K562 (cell line): ENCODE measurements around the gene PUM1. TPM values are rescaled to one million over a fixed set of nuclear protein-coding genes. Genes with fewer than 3 reads are reported as not detected.
A peak's percentile ranks its signal among the peaks of the same experiment; 100 is the strongest.

Experiments
- ADNP ChIP-seq: fragments of 200-800 bp; sonication (Bioruptor generic); IDR thresholded peaks from 2 replicates; pipeline ENCODE4 v1.6.1; 2016; ENCODE audit warnings: missing genetic modification characterization, missing compliant biosample characterization
- ATF2 ChIP-seq: sonication (generic); formaldehyde crosslinking; IDR thresholded peaks from 2 replicates; pipeline ENCODE4 v1.8.1; 2022; ENCODE audit warnings: missing genetic modification reagents
- BHLHE40 ChIP-seq: IDR thresholded peaks from 2 replicates; pipeline ENCODE4 v1.6.1; 2011; ENCODE audit warnings: low read length, improper control_type of control experiment
- CBFA2T3 ChIP-seq: fragments of 450-650 bp; IDR thresholded peaks from 2 replicates; pipeline ENCODE4 v1.6.1; 2017
- DEAF1 ChIP-seq: fragments of 450-650 bp; formaldehyde crosslinking; IDR thresholded peaks from 2 replicates; pipeline ENCODE4 v1.4.0; 2020; ENCODE audit warnings: mild to moderate bottlenecking, moderate library complexity
- ELF2 ChIP-seq: fragments of 250-450 bp; sonication (Bioruptor Pico); IDR thresholded peaks from 2 replicates; pipeline ENCODE4 v1.5.0; 2021; ENCODE audit warnings: mild to moderate bottlenecking
- FOXP1 ChIP-seq: sonication (generic); formaldehyde crosslinking; IDR thresholded peaks from 2 replicates; pipeline ENCODE4 v1.8.0; 2022; ENCODE audit warnings: mild to moderate bottlenecking, missing genetic modification reagents
- GATAD2B ChIP-seq: fragments of 450-650 bp; IDR thresholded peaks from 2 replicates; pipeline ENCODE4 v1.6.1; 2017; ENCODE audit warnings: mild to moderate bottlenecking, borderline replicate concordance
- KDM1A ChIP-seq, 2 experiments: fragments of 450-650 bp; IDR thresholded peaks; 2 replicates each; pipeline ENCODE4 v1.6.1; 2016; ENCODE audit warnings: mild to moderate bottlenecking in 2 of 2
- KHSRP ChIP-seq: fragments of 450-650 bp; IDR thresholded peaks from 2 replicates; pipeline ENCODE4 v1.6.1; 2017
- MAFG ChIP-seq: fragments of 450-650 bp; conservative IDR thresholded peaks from 2 replicates; pipeline ENCODE4 v1.6.1; 2016; ENCODE audit warnings: missing genetic modification characterization, missing compliant biosample characterization
- MEF2A ChIP-seq: IDR thresholded peaks from 2 replicates; pipeline ENCODE4 v1.6.1; 2011; ENCODE audit warnings: low read depth, mild to moderate bottlenecking, low read length, moderate library complexity; ENCODE audit not compliant: control insufficient read depth
- MEIS2 ChIP-seq: fragments of 450-650 bp; IDR thresholded peaks from 2 replicates; pipeline ENCODE4 v1.6.1; 2014; ENCODE audit warnings: mild to moderate bottlenecking; ENCODE audit not compliant: partially characterized antibody
- NFRKB ChIP-seq: fragments of 450-650 bp; IDR thresholded peaks from 2 replicates; pipeline ENCODE4 v1.6.1; 2016; ENCODE audit warnings: low read depth
- POLR3A ChIP-seq: IDR thresholded peaks from 2 replicates; pipeline ENCODE4 v1.6.1; 2011; ENCODE audit warnings: borderline replicate concordance, mild to moderate bottlenecking, moderate library complexity; ENCODE audit not compliant: insufficient read length, insufficient read depth; ENCODE audit errors: extremely low read depth
- RAD21 ChIP-seq, 2 experiments: fragments of 250-450 bp in 1 of 2; fragments of 450-650 bp in 1 of 2; sonication (Bioruptor Pico) in 1 of 2; formaldehyde crosslinking in 1 of 2; IDR thresholded peaks in 1 of 2; conservative IDR thresholded peaks in 1 of 2; 2 replicates each; pipeline versions ENCODE4 v1.4.0 to v1.8.0; 2020 to 2022; ENCODE audit warnings: mild to moderate bottlenecking in 2 of 2, moderate library complexity in 1 of 2
- SMARCB1 ChIP-seq: IDR thresholded peaks from 2 replicates; pipeline ENCODE4 v1.6.1; 2011; ENCODE audit warnings: improper control_type of control experiment, low read depth; ENCODE audit not compliant: insufficient read length
- SMARCE1 ChIP-seq: fragments of 450-650 bp; IDR thresholded peaks from 2 replicates; pipeline ENCODE4 v1.7.1; 2016; ENCODE audit warnings: mild to moderate bottlenecking
- SREBF2 ChIP-seq: sonication (generic); formaldehyde crosslinking; IDR thresholded peaks from 2 replicates; pipeline ENCODE4 v1.4.0; 2020; ENCODE audit warnings: mild to moderate bottlenecking, missing genetic modification reagents
- TEAD4 ChIP-seq, 2 experiments: sonication (generic) in 1 of 2; formaldehyde crosslinking in 1 of 2; IDR thresholded peaks; 2 replicates each; pipeline versions ENCODE4 v1.6.1 to v1.8.0; 2012 to 2022; ENCODE audit warnings: borderline replicate concordance in 1 of 2, inconsistent platforms in 1 of 2, low read length in 1 of 2, mild to moderate bottlenecking in 1 of 2, missing genetic modification reagents in 1 of 2
- ZFPM2 ChIP-seq: fragments of 250-450 bp; sonication (Bioruptor Pico); IDR thresholded peaks from 2 replicates; pipeline ENCODE4 v1.5.1; 2022; ENCODE audit warnings: mild to moderate bottlenecking
- ZNF384 ChIP-seq: IDR thresholded peaks from 2 replicates; pipeline ENCODE4 v1.6.1; 2012; ENCODE audit warnings: low read depth, low read length, improper control_type of control experiment
- ZNF644 ChIP-seq: fragments of 200-800 bp; sonication (Bioruptor generic); IDR thresholded peaks from 2 replicates; pipeline ENCODE4 v1.6.1; 2016; ENCODE audit warnings: low read depth, missing genetic modification characterization, missing compliant biosample characterization
- ZNF764 ChIP-seq: fragments of 250-450 bp; sonication (Bioruptor Pico); IDR thresholded peaks from 2 replicates; pipeline ENCODE4 v1.4.0; 2020; ENCODE audit warnings: low read depth, mild to moderate bottlenecking, moderate library complexity
- polyA plus RNA-seq, 8 experiments: library from polyadenylated mRNA; depleted of rRNA in 4 of 8; stranded (reverse) in 5 of 8; unstranded in 3 of 8; fragments of >200 nt; fragmentation: Nextera tagmentation in 2 of 8; fragmentation: Illumina TruSeq in 1 of 8; extraction: Ambion mirVana in 2 of 8; extraction: Trizol in 1 of 8; gene quantifications; 2 replicates each; pipeline versions ENCODE4 v1.2.1 to v1.2.3, GENCODE V29; 2011 to 2014; ENCODE audit warnings: inconsistent platforms in 1 of 8, missing spikeins in 1 of 8
- total RNA-seq, 7 experiments: library from RNA; depleted of rRNA in 6 of 7; stranded (reverse); fragments of >200 nt in 6 of 7; fragmentation: Illumina TruSeq in 2 of 7; extraction: Trizol in 2 of 7; gene quantifications; 2 replicates each; pipeline versions ENCODE4 v1.2.1 to v1.2.3, GENCODE V29; 2011 to 2021; ENCODE audit warnings: low replicate concordance in 1 of 7
- TF ChIP-seq, protein P1 (sequence below), 2 experiments: fragments of 450-650 bp; IDR thresholded peaks; 2 replicates each; pipeline ENCODE4 v1.6.1; 2016

The PUM1 gene
- total and polyA plus RNA-seq, 9 of the 15 experiments (the other 6 are each of a cell fraction or from before 2014, with no cell fraction given) = 37.7 to 104 (median 55.7) TPM

DNA sequence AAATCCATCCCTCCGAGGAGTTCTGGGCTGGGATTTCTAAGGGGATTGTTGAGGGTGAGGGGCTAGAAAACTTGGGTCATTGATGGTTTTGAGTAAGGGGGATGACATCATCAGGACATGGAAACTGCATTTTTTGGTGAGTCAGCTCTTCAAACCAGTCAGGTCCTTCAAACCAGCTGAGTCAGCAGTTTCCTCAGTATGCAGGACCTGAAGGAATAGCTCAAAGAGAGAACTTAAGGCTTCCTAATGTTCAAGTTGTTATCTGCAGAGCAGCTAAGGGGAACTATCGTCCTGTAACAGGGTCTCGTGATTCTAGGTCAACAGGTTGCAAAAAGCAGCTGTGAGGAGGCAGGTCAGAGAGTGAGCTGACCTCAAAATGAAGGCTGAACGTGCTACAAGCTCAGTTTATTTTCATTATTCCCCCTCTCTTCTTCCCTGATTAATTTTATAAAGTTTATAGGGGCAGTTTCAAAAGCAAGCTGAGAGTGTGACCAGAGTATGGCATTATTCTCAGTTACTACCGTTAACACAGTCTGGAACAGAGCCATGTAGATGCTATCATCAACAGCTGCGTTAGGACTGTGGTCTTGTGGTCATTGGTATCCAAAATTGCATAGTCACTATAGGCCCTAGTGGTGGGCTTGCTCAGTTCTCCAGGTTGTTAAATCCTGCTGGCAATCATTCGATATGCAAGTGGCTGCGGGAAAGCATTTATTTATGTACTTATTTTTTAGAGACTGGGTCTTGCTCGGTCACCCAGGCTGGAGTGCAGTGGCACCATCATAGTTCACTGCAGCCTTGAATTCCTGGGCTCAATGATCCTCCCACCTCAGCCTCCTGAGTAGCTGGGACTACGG lies 146.3 kb downstream of the PUM1 start (continued):
- TF ChIP-seq SMARCB1 = peak; percentile 99
- peak; percentile 87 for TF ChIP-seq CBFA2T3
- TF ChIP-seq ZNF644 (tag) = peak; percentile 64; the same call in 1 of the 2 replicates
- no peak for TF ChIP-seq ELF2 (CRISPR knock-in tag)
- TF ChIP-seq MEF2A = peak; percentile 28; the same call in 1 of the 2 replicates
- TF ChIP-seq ZFPM2 (CRISPR knock-in tag) = no peak
- no peak for TF ChIP-seq NFRKB
- no peak for TF ChIP-seq ATF2 (CRISPR knock-in tag)
- TF ChIP-seq SREBF2 = no peak
- TF ChIP-seq ZNF384 = no peak
- 0 out of 2 replicates have a peak, but pooled peaks have one; percentile 5 for TF ChIP-seq DEAF1
- peak; percentile 75 to 84 for TF ChIP-seq KDM1A (IDR thresholded peaks at IDR 0.05)
- peak; percentile 5; the same call in 1 of the 2 replicates for TF ChIP-seq ADNP (tag)
- TF ChIP-seq, protein P1, sequence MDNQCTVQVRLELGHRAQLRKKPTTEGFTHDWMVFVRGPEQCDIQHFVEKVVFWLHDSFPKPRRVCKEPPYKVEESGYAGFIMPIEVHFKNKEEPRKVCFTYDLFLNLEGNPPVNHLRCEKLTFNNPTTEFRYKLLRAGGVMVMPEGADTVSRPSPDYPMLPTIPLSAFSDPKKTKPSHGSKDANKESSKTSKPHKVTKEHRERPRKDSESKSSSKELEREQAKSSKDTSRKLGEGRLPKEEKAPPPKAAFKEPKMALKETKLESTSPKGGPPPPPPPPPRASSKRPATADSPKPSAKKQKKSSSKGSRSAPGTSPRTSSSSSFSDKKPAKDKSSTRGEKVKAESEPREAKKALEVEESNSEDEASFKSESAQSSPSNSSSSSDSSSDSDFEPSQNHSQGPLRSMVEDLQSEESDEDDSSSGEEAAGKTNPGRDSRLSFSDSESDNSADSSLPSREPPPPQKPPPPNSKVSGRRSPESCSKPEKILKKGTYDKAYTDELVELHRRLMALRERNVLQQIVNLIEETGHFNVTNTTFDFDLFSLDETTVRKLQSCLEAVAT (IDR thresholded peaks at IDR 0.05) = peak in 1 of 2 experiments; percentile 93; a peak in 2 of 4 replicates
- TF ChIP-seq MEIS2 = peak; percentile 45
- peak; percentile 71 for TF ChIP-seq KHSRP
- TF ChIP-seq TEAD4 (IDR thresholded peaks at IDR 0.05; ENCODE audit: low read length) = peak; percentile 73
- TF ChIP-seq TEAD4 (CRISPR knock-in tag; IDR thresholded peaks at IDR 0.05; ENCODE audit: borderline replicate concordance) = no peak
- peak; percentile 100 for TF ChIP-seq MAFG (tag)
- peak; percentile 96 for TF ChIP-seq BHLHE40
- no peak for TF ChIP-seq ZNF764 (CRISPR knock-in tag)
- TF ChIP-seq RAD21 (CRISPR knock-in tag; conservative IDR thresholded peaks at IDR 0.05 in 1 of 2, IDR thresholded peaks at IDR 0.05 in 1 of 2) = no peak; a peak in 2 of 4 replicates
- no peak for TF ChIP-seq FOXP1 (CRISPR knock-in tag)
- peak; percentile 93 for TF ChIP-seq SMARCE1
- TF ChIP-seq GATAD2B = no peak; the same call in 1 of the 2 replicates
- TF ChIP-seq POLR3A = no peak
